Activated T-helper 1 cell treated with anti-CD3 and anti-CD28 coated beads, Interleukin-12 subunit alpha, Interleukin-12 subunit beta, Interleukin-2, Interleukin-4 antibody, amounts not matched to agents 30 ng/mL and 10 ng/mL and 1 ng/mL, durations not matched to agents 14 hours and 24 hours and 36 hours (primary cell): ENCODE data around the gene GALR2. TPM values are rescaled to one million over a fixed set of nuclear protein-coding genes. Genes with fewer than 3 reads are reported as not detected.
"Not testable (repeated sequence)": the region's sequence is repeated elsewhere in the genome, so short reads cannot be mapped to it uniquely, and the experiment has no call there.

Source experiments
- DNase-seq: peaks from one replicate; pipeline ENCODE4 v3.0.0; 2021; ENCODE audit warnings: low spot score
- H3K27ac Mint-ChIP-seq: one replicate; pipeline ENCODE4 v1.8.0; 2021; ENCODE audit warnings: mild to moderate bottlenecking, mixed read lengths
- H3K27me3 Mint-ChIP-seq: one replicate; pipeline ENCODE4 v1.8.0; 2022; ENCODE audit warnings: mild to moderate bottlenecking, moderate library complexity, mixed read lengths; ENCODE audit not compliant: insufficient read depth
- H3K36me3 Mint-ChIP-seq: one replicate; pipeline ENCODE4 v1.8.0; 2021; ENCODE audit warnings: low read depth, mixed read lengths
- H3K4me1 Mint-ChIP-seq: one replicate; pipeline ENCODE4 v1.8.0; 2021; ENCODE audit warnings: low read depth, mixed read lengths
- H3K4me3 Mint-ChIP-seq: one replicate; pipeline ENCODE4 v1.8.0; 2021; ENCODE audit warnings: mild to moderate bottlenecking, moderate library complexity, mixed read lengths
- H3K9me3 Mint-ChIP-seq: one replicate; pipeline ENCODE4 v1.8.0; 2021; ENCODE audit warnings: mixed read lengths
- intact Hi-C: fragments of 100-400 bp; cut with micrococcal nuclease; formaldehyde crosslinking; loops from one replicate; pipeline ENCODE4 v1.15.1; 2024
- total RNA-seq: library from RNA; stranded (reverse); gene quantifications from 2 replicates; pipeline ENCODE4 v1.2.3, GENCODE V29; 2022

Gene GALR2
- total RNA-seq, 1 donor from 2014 or later: 3.7 TPM

DNA sequence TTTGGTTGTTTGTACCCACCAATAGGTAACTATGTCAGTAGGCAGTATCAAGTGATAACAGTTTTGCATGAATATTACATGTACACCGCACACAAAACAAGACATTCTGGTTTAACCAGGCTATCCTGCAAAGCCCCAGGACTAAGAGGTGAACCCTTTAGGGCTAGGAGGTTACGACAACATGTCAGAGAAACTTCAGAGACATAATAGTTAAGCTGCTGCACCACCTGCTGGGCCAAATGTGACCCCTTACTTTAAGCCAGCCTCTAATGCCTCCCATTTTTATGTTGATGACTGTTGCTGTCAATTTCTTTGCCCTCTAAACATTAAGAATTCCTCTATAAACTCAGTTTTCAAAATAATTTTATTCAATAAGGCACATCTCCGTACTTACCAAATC is 17.7 kb upstream of the GALR2 start:
- Mint-ChIP-seq H3K9me3 (no peaks in the 10 kb centered on the region), H3K27ac (no peak overlapping the region), H3K27me3 (no peaks in the 10 kb centered on the region), H3K4me1 (peaks cover 14% of the 10 kb centered on the region), H3K4me3 (no peak overlapping the region), H3K36me3 (peaks cover 47% of the 10 kb centered on the region)
- no peak for DNase-seq
- intact Hi-C loops: no loop called here

- DNase-seq, H3K9me3 Mint-ChIP-seq, H3K27ac Mint-ChIP-seq, H3K4me3 Mint-ChIP-seq, H3K27me3 Mint-ChIP-seq, intact Hi-C loops: not testable (repeated sequence)
- H3K36me3 Mint-ChIP-seq: peaks cover 55% of the 10 kb centered on the region
- H3K4me1 Mint-ChIP-seq: peaks cover 11% of the 10 kb centered on the region
Measured at GRCh38 chr17:76058264-76058663, 16.3 kb upstream of the GALR2 start.

- Mint-ChIP-seq H3K27ac (peak overlapping the region; percentile 65), H3K9me3 (no peaks in the 10 kb centered on the region), H3K36me3 (peaks cover 58% of the 10 kb centered on the region), H3K4me1 (peaks cover 28% of the 10 kb centered on the region), H3K27me3 (no peaks in the 10 kb centered on the region), H3K4me3 (peak overlapping the region; percentile 41)
- DNase-seq: no peak
- intact Hi-C loops: loop anchor here (1.0 kb wide), 1 partner anchor 7 kb away; no protein-coding TSS in a partner anchor
Measured at GRCh38 chr17:76063875-76064546, 10.6 kb upstream of the GALR2 start.

DNA sequence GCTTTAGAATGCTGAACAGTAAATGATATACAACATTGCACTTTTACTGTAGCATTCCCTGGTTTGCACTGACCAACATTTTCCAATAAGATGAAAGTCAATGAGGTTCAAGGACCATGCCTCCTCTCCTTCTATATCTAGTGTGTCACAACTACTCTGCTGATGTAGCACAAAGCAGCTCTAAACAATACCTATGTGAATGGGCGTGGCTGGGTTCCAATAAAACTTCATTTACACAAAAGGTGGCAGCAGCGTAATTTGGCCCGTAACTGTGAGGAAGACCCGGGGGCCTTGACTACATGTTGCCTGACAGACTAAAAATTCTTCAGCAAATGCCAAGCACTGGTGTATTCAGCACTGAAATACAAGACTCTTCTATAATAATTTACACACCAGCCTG is 8.8 kb upstream of the GALR2 start:
- no peak for DNase-seq
- H3K27me3 Mint-ChIP-seq: no peaks in the 10 kb centered on the region
- peaks cover 35% of the 10 kb centered on the region for H3K4me1 Mint-ChIP-seq
- H3K9me3 Mint-ChIP-seq: no peaks in the 10 kb centered on the region
- no peak overlapping the region for H3K4me3 Mint-ChIP-seq
- intact Hi-C loops: no loop called here
- H3K27ac Mint-ChIP-seq: peak overlapping the region; percentile 58
- peaks cover 56% of the 10 kb centered on the region for H3K36me3 Mint-ChIP-seq

GRCh38 chr17:76071531-76072147 is 2.9 kb upstream of the GALR2 start:
- Mint-ChIP-seq H3K4me3 (peak overlapping the region; percentile 97), H3K9me3 (no peaks in the 10 kb centered on the region), H3K4me1 (peaks cover 36% of the 10 kb centered on the region), H3K36me3 (peaks cover 21% of the 10 kb centered on the region), H3K27ac (peak overlapping the region; percentile 98), H3K27me3 (peaks cover 22% of the 10 kb centered on the region)
- intact Hi-C loops: loop anchor here (1.0 to 5.0 kb wide), 11 partner anchors 8 to 313 kb away; partner anchors contain the start of genes EXOC7, FOXJ1, SPHK1 and UBALD2
- peak; percentile 16 for DNase-seq

GRCh38 chr17:76072148-76072858 is 2.3 kb upstream of the GALR2 start, which contains the start of gene SRP68:
Gene SRP68, minus strand, starts transcription at chr17:76072517. Its CDS starts 26 bp downstream, at chr17:76072491.
- intact Hi-C loops: loop anchor here (2.0 to 5.0 kb wide), 2 partner anchors 60 to 312 kb away; partner anchors contain the start of gene SPHK1
- H3K4me3 Mint-ChIP-seq: peak within 1 kb of the TSS; percentile 97
- H3K27ac Mint-ChIP-seq: peak within 1 kb of the TSS; percentile 98
- peaks cover 15% of the 10 kb centered on the region for H3K36me3 Mint-ChIP-seq
- peak; percentile 83 for DNase-seq
- H3K4me1 Mint-ChIP-seq: peaks cover 43% of the 10 kb centered on the region
- no peaks in the 10 kb centered on the region for H3K9me3 Mint-ChIP-seq
- H3K27me3 Mint-ChIP-seq: peaks cover 27% of the 10 kb centered on the region

GRCh38 chr17:76075364-76076145 is 974 bp downstream of the GALR2 start:
- H3K36me3 Mint-ChIP-seq: peaks cover 3% of the 10 kb centered on the region
- DNase-seq: no peak
- H3K27me3 Mint-ChIP-seq: peaks cover 49% of the 10 kb centered on the region
- peak overlapping the region; percentile 70 for H3K27ac Mint-ChIP-seq
- H3K4me3 Mint-ChIP-seq: peak overlapping the region; percentile 67
- H3K4me1 Mint-ChIP-seq: peaks cover 32% of the 10 kb centered on the region
- H3K9me3 Mint-ChIP-seq: no peaks in the 10 kb centered on the region
- intact Hi-C loops: no loop called here

DNA sequence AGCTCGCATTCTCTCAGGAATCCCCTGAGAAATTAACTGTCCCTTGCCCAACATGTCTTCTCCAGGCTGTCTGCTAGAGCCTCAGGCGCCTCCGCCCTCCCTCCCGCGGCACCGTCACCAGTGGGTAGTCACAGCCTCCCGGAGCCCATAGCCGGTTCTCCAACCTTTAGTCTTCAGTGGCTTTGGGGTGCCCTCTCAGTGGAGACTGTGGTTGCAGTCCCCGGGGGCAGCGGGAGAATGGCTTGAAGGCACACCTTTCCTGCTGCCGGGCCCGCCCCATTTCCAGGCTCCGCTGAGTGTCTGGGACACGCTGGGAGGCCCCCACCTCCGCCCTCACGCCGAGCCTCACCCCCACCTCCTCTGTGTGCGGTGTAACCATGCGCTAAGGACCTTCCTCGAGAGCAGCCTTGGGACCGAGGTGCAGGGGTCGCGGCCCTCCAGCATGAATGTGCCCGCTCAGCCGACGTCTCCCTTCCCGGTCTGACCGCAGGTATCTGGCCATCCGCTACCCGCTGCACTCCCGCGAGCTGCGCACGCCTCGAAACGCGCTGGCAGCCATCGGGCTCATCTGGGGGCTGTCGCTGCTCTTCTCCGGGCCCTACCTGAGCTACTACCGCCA is 1.7 kb downstream of the GALR2 start:
- Mint-ChIP-seq H3K4me3 (peak overlapping the region; percentile 75), H3K27me3 (peaks cover 49% of the 10 kb centered on the region), H3K27ac (peak overlapping the region; percentile 34), H3K36me3 (peaks cover 3% of the 10 kb centered on the region), H3K9me3 (no peaks in the 10 kb centered on the region), H3K4me1 (peaks cover 32% of the 10 kb centered on the region)
- intact Hi-C loops: no loop called here
- no peak for DNase-seq

- peak overlapping the region; percentile 83 for H3K27ac Mint-ChIP-seq
- no peaks in the 10 kb centered on the region for H3K9me3 Mint-ChIP-seq
- peaks cover 3% of the 10 kb centered on the region for H3K36me3 Mint-ChIP-seq
- intact Hi-C loops: no loop called here
- peaks cover 27% of the 10 kb centered on the region for H3K4me1 Mint-ChIP-seq
- peak overlapping the region; percentile 75 for H3K4me3 Mint-ChIP-seq
- H3K27me3 Mint-ChIP-seq: peaks cover 49% of the 10 kb centered on the region
- peak; percentile 47 for DNase-seq
Measured at GRCh38 chr17:76076765-76077583, 2.4 kb downstream of the GALR2 start.

- DNase-seq: no peak
- Mint-ChIP-seq H3K4me3 (no peak overlapping the region), H3K36me3 (peaks cover 3% of the 10 kb centered on the region), H3K9me3 (no peaks in the 10 kb centered on the region), H3K27ac (no peak overlapping the region), H3K4me1 (peaks cover 27% of the 10 kb centered on the region), H3K27me3 (peaks cover 49% of the 10 kb centered on the region)
- intact Hi-C loops: no loop called here
Measured at GRCh38 chr17:76077584-76078110, 3.1 kb downstream of the GALR2 start.

GRCh38 chr17:76078370-76078769 is 3.8 kb downstream of the GALR2 start:
- intact Hi-C loops, H3K4me3 Mint-ChIP-seq: not testable (repeated sequence)

More at GRCh38 chr17:76078370-76078769, 3.8 kb downstream of the GALR2 start:
- not testable (repeated sequence) for H3K36me3 Mint-ChIP-seq, H3K27ac Mint-ChIP-seq, DNase-seq, H3K9me3 Mint-ChIP-seq
- Mint-ChIP-seq H3K4me1 (peaks cover 27% of the 10 kb centered on the region), H3K27me3 (peaks cover 49% of the 10 kb centered on the region)
